Mesenchymal stem cell (in vitro differentiated cells and primary cell): Measurements from ENCODE around the gene RAB11FIP4.

ENCODE experiments used
- DNase-seq: peaks from one replicate; pipeline ENCODE4 v3.0.0-alpha.2; 2013
- H2AFZ ChIP-seq: one replicate; pipeline ENCODE4 v1.6.1; 2013; ENCODE audit warnings: low read depth, mild to moderate bottlenecking, control low read depth, inconsistent platforms, low read length, moderate library complexity
- H2AK5ac ChIP-seq: 2 replicates; pipeline ENCODE4 v1.6.1; 2013; ENCODE audit warnings: low read length, moderate library complexity, mild to moderate bottlenecking, inconsistent platforms; ENCODE audit not compliant: severe bottlenecking
- H2BK120ac ChIP-seq: one replicate; pipeline ENCODE4 v1.6.1; 2013; ENCODE audit warnings: low read depth, mild to moderate bottlenecking, inconsistent platforms, low read length, moderate library complexity
- H2BK12ac ChIP-seq, 2 experiments: one replicate each; pipeline ENCODE4 v1.6.1; 2013; ENCODE audit warnings: inconsistent platforms in 2 of 2, low read length in 2 of 2, mild to moderate bottlenecking in 2 of 2, moderate library complexity in 2 of 2, control low read depth in 1 of 2
- H2BK15ac ChIP-seq: one replicate; pipeline ENCODE4 v1.6.1; 2013; ENCODE audit warnings: mild to moderate bottlenecking, low read depth, inconsistent platforms; ENCODE audit not compliant: poor library complexity, severe bottlenecking
- H2BK5ac ChIP-seq: 2 replicates; pipeline ENCODE4 v1.6.1; 2013; ENCODE audit warnings: low read depth, mild to moderate bottlenecking, low read length, control low read depth, inconsistent platforms; ENCODE audit not compliant: poor library complexity, severe bottlenecking
- H3K14ac ChIP-seq, 2 experiments: one replicate each; pipeline ENCODE4 v1.6.1; 2013; ENCODE audit warnings: inconsistent platforms in 2 of 2, low read length in 2 of 2, control low read depth in 1 of 2, mild to moderate bottlenecking in 1 of 2, moderate library complexity in 1 of 2
- H3K18ac ChIP-seq, 2 experiments: one replicate each; pipeline ENCODE4 v1.6.1; 2013; ENCODE audit warnings: inconsistent platforms in 2 of 2, low read length in 2 of 2, control low read depth in 1 of 2, low read depth in 1 of 2, mild to moderate bottlenecking in 1 of 2
- H3K23ac ChIP-seq, 2 experiments: one replicate each; pipeline ENCODE4 v1.6.1; 2013; ENCODE audit warnings: inconsistent platforms in 2 of 2, low read length in 2 of 2, mild to moderate bottlenecking in 2 of 2, moderate library complexity in 2 of 2, control low read depth in 1 of 2
- H3K27ac ChIP-seq: 2 replicates; pipeline ENCODE4 v1.5.1; 2013; ENCODE audit warnings: mild to moderate bottlenecking, moderate library complexity, low read length, control low read depth, inconsistent platforms; ENCODE audit not compliant: poor library complexity, severe bottlenecking
- H3K27me3 ChIP-seq, 2 experiments: 2 replicates each; pipeline versions ENCODE4 v1.6.1 to v1.7.0; 2013; ENCODE audit warnings: low read length in 2 of 2, mild to moderate bottlenecking in 2 of 2, moderate library complexity in 2 of 2, control low read depth in 1 of 2, inconsistent platforms in 1 of 2; ENCODE audit not compliant: control insufficient read depth in 1 of 2, insufficient read depth in 1 of 2
- H3K36me3 ChIP-seq, 2 experiments: 2 replicates each; pipeline versions ENCODE4 v1.6.1 to v1.7.0; 2013; ENCODE audit warnings: low read length in 2 of 2, control low read depth in 1 of 2, inconsistent platforms in 1 of 2, low read depth in 1 of 2, mild to moderate bottlenecking in 1 of 2; ENCODE audit not compliant: insufficient read depth in 2 of 2, control insufficient read depth in 1 of 2
- H3K4ac ChIP-seq, 2 experiments: one replicate each; pipeline ENCODE4 v1.6.1; 2013; ENCODE audit warnings: inconsistent platforms in 2 of 2, low read length in 2 of 2, mild to moderate bottlenecking in 2 of 2, moderate library complexity in 2 of 2, control low read depth in 1 of 2, low read depth in 1 of 2
- H3K4me1 ChIP-seq: 2 replicates; pipeline ENCODE4 v1.6.1; 2013; ENCODE audit warnings: low read depth, low read length, control low read depth; ENCODE audit not compliant: control insufficient read depth, insufficient read depth
- H3K4me2 ChIP-seq: 2 replicates; pipeline ENCODE4 v1.6.1; 2013; ENCODE audit warnings: low read length, mild to moderate bottlenecking, inconsistent platforms; ENCODE audit not compliant: poor library complexity, severe bottlenecking
- H3K4me3 ChIP-seq, 2 experiments: 2 replicates each; pipeline versions ENCODE4 v1.5.1 to v1.7.0; 2013; ENCODE audit warnings: low read length in 2 of 2, mild to moderate bottlenecking in 2 of 2, control low read depth in 1 of 2, low read depth in 1 of 2; ENCODE audit not compliant: insufficient read depth in 1 of 2
- H3K79me1 ChIP-seq: replicated peaks from 2 replicates; pipeline ENCODE4 v1.6.1; 2013; ENCODE audit warnings: mild to moderate bottlenecking, control low read depth, low read length, inconsistent platforms; ENCODE audit not compliant: poor library complexity, severe bottlenecking
- H3K9ac ChIP-seq: 2 replicates; pipeline ENCODE4 v1.7.0; 2013; ENCODE audit warnings: mild to moderate bottlenecking, low read length, moderate library complexity
- H3K9me3 ChIP-seq: 2 replicates; pipeline ENCODE4 v1.7.0; 2013; ENCODE audit warnings: mild to moderate bottlenecking, low read length; ENCODE audit not compliant: control insufficient read depth
- H4K8ac ChIP-seq: one replicate; pipeline ENCODE4 v1.6.1; 2013; ENCODE audit warnings: inconsistent platforms, mild to moderate bottlenecking, low read length, moderate library complexity
- H4K91ac ChIP-seq: one replicate; pipeline ENCODE4 v1.6.1; 2013; ENCODE audit warnings: mild to moderate bottlenecking, low read length, inconsistent platforms
- WGBS: methylation state at CpG from one replicate; pipeline ENCODE4 v1.1.7; 2013; ENCODE audit warnings: mixed read lengths; 5-methylcytosine and 5-hydroxymethylcytosine counted together

RAB11FIP4 gene

GRCh38 chr17:31462261-31462660 lies 70.8 kb downstream of the RAB11FIP4 start:
- Histone ChIP-seq H3K18ac (no peak overlapping the region), H2AK5ac (no peak overlapping the region), H3K23ac (no peak overlapping the region), H2BK120ac (no peak overlapping the region), H3K4ac (no peak overlapping the region), H2BK5ac (no peak overlapping the region), H3K36me3 (no peaks in the 10 kb centered on the region), H3K14ac (no peak overlapping the region), H2BK15ac (no peak overlapping the region), H3K4me2 (no peak overlapping the region), H3K4me1 (no peaks in the 10 kb centered on the region), H3K9ac (no peak overlapping the region), H4K8ac (no peak overlapping the region), H4K91ac (no peak overlapping the region), H2AFZ (no peak overlapping the region), H3K9me3 (no peaks in the 10 kb centered on the region), H3K27ac (no peak overlapping the region), H3K79me1 (no peaks in the 10 kb centered on the region), H3K27me3 (peaks cover 32 to 60% of the 10 kb centered on the region in 2 experiments), H3K4me3 (no peak overlapping the region), H2BK12ac (no peak overlapping the region)
- no peak for DNase-seq
- 88% methylated on average over 3 of the region's 6 CpGs for WGBS

- Histone ChIP-seq H3K14ac (no peak overlapping the region), H4K8ac (no peak overlapping the region), H2BK12ac (no peak overlapping the region), H4K91ac (no peak overlapping the region), H3K18ac (no peak overlapping the region), H3K23ac (no peak overlapping the region), H3K27me3 (peaks cover 9 to 25% of the 10 kb centered on the region in 2 experiments), H2AK5ac (no peak overlapping the region), H2BK5ac (no peak overlapping the region), H2AFZ (no peak overlapping the region), H3K9ac (no peak overlapping the region), H2BK120ac (no peak overlapping the region), H3K4ac (no peak overlapping the region), H3K4me2 (no peak overlapping the region), H2BK15ac (no peak overlapping the region), H3K36me3 (no peaks in the 10 kb centered on the region), H3K4me1 (no peaks in the 10 kb centered on the region), H3K4me3 (no peak overlapping the region), H3K9me3 (no peaks in the 10 kb centered on the region), H3K27ac (no peak overlapping the region), H3K79me1 (no peaks in the 10 kb centered on the region)
- WGBS = 80% methylated on average over 10 of the region's 12 CpGs
- DNase-seq = no peak
Observed at GRCh38 chr17:31466096-31466760, 74.8 kb downstream of the RAB11FIP4 start.

GRCh38 chr17:31467502-31468256 lies 76.2 kb downstream of the RAB11FIP4 start:
- H3K27me3 ChIP-seq = peaks cover 12 to 25% of the 10 kb centered on the region in 2 experiments
- no peak overlapping the region for H4K91ac ChIP-seq
- H3K36me3 ChIP-seq = no peaks in the 10 kb centered on the region
- no peak overlapping the region for H2AK5ac ChIP-seq
- H3K4me3 ChIP-seq = no peak overlapping the region
- no peak overlapping the region for H2AFZ ChIP-seq
- no peak overlapping the region for H3K23ac ChIP-seq
- peaks cover 6% of the 10 kb centered on the region for H3K4me1 ChIP-seq
- H3K9me3 ChIP-seq = no peaks in the 10 kb centered on the region
- H2BK15ac ChIP-seq = no peak overlapping the region
- H3K14ac ChIP-seq = no peak overlapping the region
- no peaks in the 10 kb centered on the region for H3K79me1 ChIP-seq
- no peak overlapping the region for H2BK120ac ChIP-seq
- no peak overlapping the region for H2BK12ac ChIP-seq
- no peak for DNase-seq
- no peak overlapping the region for H3K4ac ChIP-seq
- no peak overlapping the region for H3K18ac ChIP-seq
- 71% methylated on average over 10 of the region's 11 CpGs for WGBS
- H4K8ac ChIP-seq = no peak overlapping the region
- no peak overlapping the region for H3K27ac ChIP-seq
- H2BK5ac ChIP-seq = no peak overlapping the region
- no peak overlapping the region for H3K9ac ChIP-seq
- H3K4me2 ChIP-seq = no peak overlapping the region

- H3K27ac ChIP-seq = no peak overlapping the region
- H2BK120ac ChIP-seq = no peak overlapping the region
- no peak overlapping the region for H3K18ac ChIP-seq
- H3K79me1 ChIP-seq = no peaks in the 10 kb centered on the region
- DNase-seq = no peak
- no peak overlapping the region for H2BK12ac ChIP-seq
- H2BK5ac ChIP-seq = no peak overlapping the region
- WGBS = 16% methylated on average over 2 of the region's 2 CpGs
- no peak overlapping the region for H3K9ac ChIP-seq
- no peak overlapping the region for H2AFZ ChIP-seq
- no peak overlapping the region for H3K14ac ChIP-seq
- H3K4me2 ChIP-seq = no peak overlapping the region
- peaks cover 28 to 40% of the 10 kb centered on the region in 2 experiments for H3K27me3 ChIP-seq
- no peak overlapping the region for H4K91ac ChIP-seq
- H4K8ac ChIP-seq = no peak overlapping the region
- no peak overlapping the region for H2BK15ac ChIP-seq
- no peak overlapping the region for H2AK5ac ChIP-seq
- no peaks in the 10 kb centered on the region for H3K36me3 ChIP-seq
- H3K9me3 ChIP-seq = no peaks in the 10 kb centered on the region
- H3K4me1 ChIP-seq = peaks cover 6% of the 10 kb centered on the region
- H3K4ac ChIP-seq = no peak overlapping the region
- H3K23ac ChIP-seq = no peak overlapping the region
- H3K4me3 ChIP-seq = no peak overlapping the region
Observed at GRCh38 chr17:31469959-31470358, 78.5 kb downstream of the RAB11FIP4 start.
